Calu3 (cell line): Measurements from ENCODE around the gene RTN3. TPM values are rescaled to one million over a fixed set of nuclear protein-coding genes. Genes with fewer than 3 reads are reported as not detected.

Experiments used
- BruUV-seq: library from RNA; stranded (reverse); fragments of 400-500 nt; replicated peaks from 2 replicates; lab custom pipeline; 2021; lab: Mats Ljungman, UMichigan
- CTCF ChIA-PET: fragments of 300-600 bp; sonication (Branson Sonifier 250); formaldehyde crosslinking; loops from one replicate; lab custom pipeline; 2022; ENCODE audit warnings: antibody characterized with exemption; lab: Charles Lee
- DNase-seq: peaks from one replicate; pipeline ENCODE4 v3.0.0; 2022
- H3K27ac Mint-ChIP-seq: one replicate; pipeline ENCODE4 v1.8.0; 2022; ENCODE audit warnings: mixed read lengths; ENCODE audit not compliant: unreplicated experiment
- H3K27me3 Mint-ChIP-seq: one replicate; pipeline ENCODE4 v1.8.0; 2022; ENCODE audit warnings: mixed read lengths; ENCODE audit not compliant: unreplicated experiment
- H3K36me3 Mint-ChIP-seq: one replicate; pipeline ENCODE4 v1.8.0; 2022; ENCODE audit warnings: mild to moderate bottlenecking, moderate library complexity, mixed read lengths; ENCODE audit not compliant: insufficient read depth, unreplicated experiment
- H3K4me1 Mint-ChIP-seq: one replicate; pipeline ENCODE4 v1.8.0; 2022; ENCODE audit warnings: mild to moderate bottlenecking, low read depth, mixed read lengths; ENCODE audit not compliant: unreplicated experiment
- H3K4me3 Mint-ChIP-seq: one replicate; pipeline ENCODE4 v1.8.0; 2022; ENCODE audit warnings: mild to moderate bottlenecking, low read depth, moderate library complexity, mixed read lengths; ENCODE audit not compliant: unreplicated experiment
- H3K9me3 Mint-ChIP-seq: one replicate; pipeline ENCODE4 v1.8.0; 2022; ENCODE audit warnings: low read depth, mixed read lengths; ENCODE audit not compliant: unreplicated experiment
- CTCF ChIP-seq: fragments of 200-600 bp; IDR thresholded peaks from one replicate; pipeline ENCODE4 v1.8.0; 2022; ENCODE audit warnings: antibody characterized with exemption; ENCODE audit not compliant: unreplicated experiment
- intact Hi-C: fragments of 100-400 bp; cut with micrococcal nuclease; formaldehyde crosslinking; loops from one replicate; pipeline ENCODE4 v1.10.0; 2022; ENCODE audit not compliant: unreplicated experiment
- total RNA-seq: library from RNA; stranded (reverse); gene quantifications from 2 replicates; pipeline ENCODE4 v1.2.3, GENCODE V29; 2022

Gene RTN3
- total RNA-seq, 1 experiment from 2014 or later: 146 TPM

- H3K27ac Mint-ChIP-seq: no peak overlapping the region
- H3K9me3 Mint-ChIP-seq: peaks cover 2% of the 10 kb centered on the region
- DNase-seq: no peak
- no peaks in the 10 kb centered on the region for H3K27me3 Mint-ChIP-seq
- no peak for TF ChIP-seq CTCF
- BruUV-seq: no TSS peak
- H3K4me3 Mint-ChIP-seq: no peak overlapping the region
- CTCF ChIA-PET: no interaction called here
- H3K4me1 Mint-ChIP-seq: no peaks in the 10 kb centered on the region
- no peaks in the 10 kb centered on the region for H3K36me3 Mint-ChIP-seq
- intact Hi-C loops: no loop called here
Observed at GRCh38 chr11:63791495-63792167, 110.3 kb downstream of the RTN3 start.

- DNase-seq: no peak
- no TSS peak for BruUV-seq
- Mint-ChIP-seq H3K4me1 (no peaks in the 10 kb centered on the region), H3K27me3 (no peaks in the 10 kb centered on the region), H3K9me3 (peaks cover 2% of the 10 kb centered on the region), H3K4me3 (no peak overlapping the region), H3K36me3 (no peaks in the 10 kb centered on the region), H3K27ac (no peak overlapping the region)
- no peak for TF ChIP-seq CTCF
- CTCF ChIA-PET: no interaction called here
- intact Hi-C loops: no loop called here
Observed at GRCh38 chr11:63793161-63793560, 111.9 kb downstream of the RTN3 start.

GRCh38 chr11:63795066-63795465 is 113.8 kb downstream of the RTN3 start:
- no peaks in the 10 kb centered on the region for H3K4me1 Mint-ChIP-seq
- TF ChIP-seq CTCF: no peak
- no peak overlapping the region for H3K27ac Mint-ChIP-seq

GRCh38 chr11:63800921-63801320 is 119.6 kb downstream of the RTN3 start:
- CTCF ChIA-PET: interaction anchor here (0.6 kb wide), 1 partner anchor 199 kb away, joined by 4 read pairs; no protein-coding TSS in a partner anchor
- no peak overlapping the region for H3K4me3 Mint-ChIP-seq
- no peaks in the 10 kb centered on the region for H3K9me3 Mint-ChIP-seq
- DNase-seq: no peak
- H3K36me3 Mint-ChIP-seq: peaks cover 7% of the 10 kb centered on the region
- intact Hi-C loops: no loop called here
- no peak overlapping the region for H3K27ac Mint-ChIP-seq
- H3K27me3 Mint-ChIP-seq: no peaks in the 10 kb centered on the region
- TF ChIP-seq CTCF: no peak
- BruUV-seq: no TSS peak
- H3K4me1 Mint-ChIP-seq: peaks cover 16% of the 10 kb centered on the region

More at GRCh38 chr11:63795066-63795465, 113.8 kb downstream of the RTN3 start:
- intact Hi-C loops: no loop called here
- CTCF ChIA-PET: no interaction called here
- H3K9me3 Mint-ChIP-seq: peaks cover 2% of the 10 kb centered on the region
- H3K27me3 Mint-ChIP-seq: no peaks in the 10 kb centered on the region
- no TSS peak for BruUV-seq
- no peaks in the 10 kb centered on the region for H3K36me3 Mint-ChIP-seq
- no peak overlapping the region for H3K4me3 Mint-ChIP-seq
- no peak for DNase-seq
